ENCODE measurements around the gene AS3MT.

AS3MT gene

DNA sequence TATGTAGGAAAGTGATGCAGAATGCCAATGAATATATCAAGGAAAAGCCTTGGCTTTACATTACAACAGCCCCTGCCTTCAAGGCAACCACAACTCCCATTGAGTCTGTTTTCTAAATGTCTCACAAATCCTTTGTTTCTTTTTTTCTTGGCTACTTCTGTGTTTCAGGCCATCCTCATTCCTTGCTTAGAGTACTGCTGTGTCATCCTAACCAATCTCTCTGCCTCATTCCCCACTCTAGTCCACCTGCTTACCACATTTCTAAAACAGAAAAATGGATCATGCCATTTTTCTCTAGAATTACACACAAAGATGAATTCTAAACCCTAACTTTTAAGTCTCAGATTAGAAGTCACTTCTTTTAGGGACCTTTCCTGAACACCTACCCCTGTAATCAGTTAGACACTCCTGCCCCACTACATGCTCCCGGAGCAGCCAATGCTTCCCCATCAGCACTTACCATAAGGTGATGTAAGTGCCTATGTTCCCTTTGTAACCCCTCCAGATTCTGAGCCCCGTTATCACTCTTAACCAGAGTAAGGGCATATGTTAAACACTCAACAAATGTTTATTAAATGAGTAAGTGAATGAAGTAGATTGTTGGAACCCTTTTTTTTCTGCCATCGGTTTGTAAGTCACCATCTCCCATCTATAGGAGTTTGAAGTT, 12.4 kb upstream of the AS3MT start:
- no peak for DNase-seq

GRCh38 chr10:102859911-102860310, 9.4 kb upstream of the AS3MT start:
- DNase-seq = no peak

DNA sequence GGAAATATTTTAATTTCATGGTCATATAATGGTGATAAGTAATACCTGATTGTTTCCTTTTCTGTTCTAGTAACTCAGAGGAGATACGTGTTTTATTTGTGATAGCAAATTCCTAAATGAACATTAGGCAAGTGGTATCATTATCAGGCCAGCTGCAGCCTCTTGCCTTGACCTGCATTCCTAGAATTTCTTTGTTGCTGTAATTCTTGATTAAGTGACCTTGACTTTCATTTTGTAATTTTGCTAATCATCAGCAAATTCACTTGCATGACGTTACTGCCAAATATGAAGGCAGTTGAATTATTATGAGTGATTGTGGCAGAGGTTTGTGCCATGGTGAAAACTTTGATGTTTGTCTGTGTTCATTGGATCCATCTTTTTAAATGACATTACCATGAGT, 5.6 kb upstream of the AS3MT start:
- no peak for DNase-seq

- DNase-seq = no peak
These were observed 3.6 kb upstream of the AS3MT start for GRCh38 chr10:102865620-102866019.

GRCh38 chr10:102868911-102869257, 386 bp upstream of the AS3MT start:
- DNase-seq = peak in 1 of 3 donors; percentile 15

DNA sequence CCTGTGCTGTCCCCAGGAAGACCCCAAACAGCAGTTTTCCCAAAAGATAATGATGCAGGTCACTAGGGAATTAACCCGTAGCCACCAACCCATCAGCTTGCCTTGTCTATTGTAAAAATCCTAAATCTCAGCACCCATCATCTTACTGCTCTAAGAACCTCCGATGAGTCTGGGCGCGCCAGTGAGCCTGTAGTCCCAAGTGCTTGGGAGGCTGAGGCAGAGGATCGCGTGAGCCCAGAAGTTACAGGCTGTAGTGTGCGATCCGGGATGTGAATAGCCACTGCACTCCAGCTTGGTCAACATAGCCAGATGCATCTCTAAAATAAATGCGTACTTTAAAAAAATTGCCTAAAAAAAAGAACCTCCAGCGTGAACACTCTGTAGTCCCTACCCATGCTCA, 951 bp downstream of the AS3MT start:
- DNase-seq = no peak

DNA sequence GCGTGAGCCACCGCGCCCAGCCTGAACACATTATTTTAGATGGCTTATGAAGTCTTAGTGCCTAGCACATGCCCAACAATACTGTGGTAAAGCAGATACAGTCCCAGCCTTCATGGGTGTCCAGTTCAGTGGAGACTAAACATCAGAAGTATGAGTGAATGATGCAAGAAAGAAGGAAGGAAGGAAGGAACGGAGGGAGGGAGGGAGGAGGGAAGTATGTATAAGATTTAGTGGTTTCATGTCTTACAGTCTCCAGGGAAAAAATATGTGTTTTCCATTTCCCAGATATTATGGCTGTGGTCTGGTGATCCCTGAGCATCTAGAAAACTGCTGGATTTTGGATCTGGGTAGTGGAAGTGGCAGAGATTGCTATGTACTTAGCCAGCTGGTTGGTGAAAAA, 2.9 kb downstream of the AS3MT start:
- DNase-seq = no peak

GRCh38 chr10:102876747-102877153, 7.5 kb downstream of the AS3MT start:
- no peak for DNase-seq

DNA sequence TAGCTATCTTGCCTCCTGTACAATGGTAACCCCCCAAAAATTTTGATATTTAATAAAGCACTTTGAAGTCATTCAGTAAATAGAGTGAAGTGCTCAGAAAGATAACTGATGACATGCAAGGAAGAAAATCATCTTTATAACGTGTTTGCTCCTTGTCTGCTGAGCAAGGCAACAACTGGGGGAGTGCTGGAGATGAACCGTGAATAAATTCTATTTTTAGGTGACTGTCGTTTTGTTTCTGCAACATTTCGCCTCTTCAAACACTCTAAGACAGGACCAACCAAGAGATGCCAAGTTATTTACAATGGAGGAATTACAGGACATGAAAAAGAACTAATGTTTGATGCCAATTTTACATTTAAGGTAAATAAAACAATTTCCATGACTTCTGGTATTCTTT, 9.4 kb downstream of the AS3MT start:
- DNase-seq = no peak

DNA sequence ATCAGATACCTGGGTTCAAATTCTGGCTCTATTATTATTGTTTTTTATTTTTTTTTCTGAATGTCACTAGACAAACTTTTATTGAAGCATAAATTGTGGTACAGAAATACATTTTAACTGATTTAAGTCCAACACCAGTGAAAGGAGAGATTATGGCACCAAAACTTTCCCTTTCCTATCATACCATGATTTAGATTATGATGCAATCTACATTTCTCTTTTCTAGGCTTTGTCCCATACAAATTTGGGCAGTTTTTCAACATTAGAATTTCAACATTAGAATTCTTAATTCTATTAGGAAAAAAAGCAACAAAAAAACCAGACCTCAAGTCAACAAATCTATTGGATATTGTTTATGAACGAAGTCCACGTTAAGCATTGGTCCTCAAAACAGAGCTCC, 11.0 kb downstream of the AS3MT start:
- no peak for DNase-seq

GRCh38 chr10:102888048-102888447, 18.8 kb downstream of the AS3MT start:
- DNase-seq = no peak

- DNase-seq = no peak
These were observed 25.4 kb downstream of the AS3MT start for GRCh38 chr10:102894466-102895213.

DNA sequence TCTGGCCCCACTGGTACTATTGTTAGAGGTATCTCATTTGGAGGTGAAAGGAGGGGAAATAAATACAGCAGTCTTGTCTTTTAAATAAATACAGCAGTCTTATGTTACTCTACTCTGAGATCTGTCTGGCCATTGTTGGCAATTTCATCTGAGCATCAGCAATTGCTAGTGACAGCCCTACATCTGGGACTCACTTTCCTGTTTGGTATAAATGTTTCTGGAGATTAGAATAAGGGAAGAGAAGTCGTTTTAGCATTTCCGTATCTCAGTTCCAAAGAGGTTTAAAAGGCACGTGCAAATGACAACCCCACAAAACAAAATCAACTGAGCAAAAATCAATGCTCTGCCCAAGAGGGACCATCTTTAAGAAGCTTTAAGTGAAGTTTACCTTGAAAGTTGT, 30.7 kb downstream of the AS3MT start:
- DNase-seq = no peak

DNA sequence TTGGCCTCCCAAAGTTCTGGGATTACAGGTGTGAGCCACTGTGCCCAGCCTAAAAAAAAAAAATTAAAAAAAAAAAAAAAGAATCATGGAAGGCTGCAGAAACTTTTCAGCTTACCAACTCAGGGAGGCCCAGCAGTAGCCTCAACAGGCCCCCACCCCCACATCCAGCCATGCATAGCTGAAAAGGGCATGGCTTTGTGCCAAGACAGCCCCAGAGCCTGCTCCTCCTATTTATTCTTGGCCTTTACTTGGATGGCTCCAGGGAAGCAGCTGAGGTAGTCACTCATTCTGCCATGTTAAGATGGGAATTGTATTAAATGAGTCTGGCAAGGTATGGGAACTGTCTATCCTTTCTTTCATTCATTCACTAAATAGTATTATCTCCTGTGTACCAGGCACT, 35.1 kb downstream of the AS3MT start:
- DNase-seq = no peak

DNA sequence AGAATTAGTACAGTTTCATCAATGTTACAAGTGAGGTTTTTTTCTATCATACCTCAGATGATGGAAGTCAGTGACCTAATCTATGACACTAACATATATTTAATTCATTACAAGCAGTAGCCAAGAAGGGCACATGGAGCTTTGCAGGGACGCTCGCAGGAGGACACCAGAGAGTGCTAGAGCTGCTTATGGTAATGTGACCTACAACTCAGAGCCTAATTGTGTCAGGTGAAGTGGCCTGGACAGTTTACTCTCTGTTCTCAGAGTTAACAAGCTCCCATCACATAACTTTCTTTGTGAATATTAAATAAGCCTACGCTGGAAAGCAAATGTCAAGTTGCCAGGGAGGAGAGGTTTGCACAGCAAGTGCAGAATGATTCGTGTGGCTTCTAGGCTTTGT, 37.2 kb downstream of the AS3MT start:
- DNase-seq = no peak

DNA sequence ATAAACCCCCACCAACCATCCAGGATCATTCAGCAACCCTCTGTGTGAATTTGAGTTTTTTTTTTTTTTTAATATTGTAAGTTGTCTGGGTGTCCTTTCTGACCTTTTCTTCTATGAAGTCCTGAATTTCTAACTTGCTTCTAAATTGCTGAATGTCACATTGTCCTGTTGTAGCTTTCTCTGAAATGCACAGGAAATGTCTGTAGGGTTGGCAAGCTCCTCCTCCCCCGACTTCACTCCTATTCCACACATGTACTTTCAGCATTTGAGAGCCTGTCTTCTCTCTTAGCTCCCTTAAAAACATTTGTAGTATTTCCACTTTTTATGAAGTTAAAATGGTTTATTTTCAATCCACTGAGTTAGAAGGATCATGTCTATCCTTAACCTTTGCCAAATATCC, 45.5 kb downstream of the AS3MT start:
- no peak for DNase-seq

- DNase-seq = no peak
These were observed 46.9 kb downstream of the AS3MT start for GRCh38 chr10:102916173-102916572.

DNA sequence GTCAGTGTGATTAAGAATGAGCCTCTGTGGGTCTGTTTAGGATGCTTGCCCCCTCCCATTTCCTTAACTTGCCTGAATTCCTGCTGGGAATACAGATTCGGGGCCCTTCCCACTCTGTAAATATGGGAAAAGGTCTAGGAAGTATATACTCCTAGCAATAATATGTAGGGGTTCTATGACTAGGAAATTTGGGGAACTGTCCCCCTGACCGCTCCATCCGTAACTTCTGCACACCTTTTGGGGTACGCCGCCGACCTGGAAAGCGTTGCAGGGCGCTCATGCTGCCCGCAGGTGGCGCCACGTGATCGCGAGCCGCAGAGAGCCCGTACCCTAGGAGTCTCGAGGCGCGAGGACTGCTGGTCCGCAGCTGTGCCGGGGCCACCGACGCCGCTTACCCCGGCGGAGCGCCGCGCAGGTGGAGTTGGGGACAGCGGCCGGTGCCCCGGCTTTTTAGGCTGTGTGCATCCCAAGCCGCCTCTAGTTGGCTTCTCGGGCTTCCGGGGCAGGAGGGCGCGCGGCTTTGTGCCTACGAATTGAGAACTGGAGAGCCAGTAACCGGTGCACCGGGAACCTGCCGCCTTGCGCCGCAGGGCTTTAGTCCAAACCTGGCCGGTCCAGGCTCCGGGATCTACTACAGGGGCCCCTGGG, 48.2 kb downstream of the AS3MT start:
- peak; percentile 70 to 86 (median 83) for DNase-seq

DNA sequence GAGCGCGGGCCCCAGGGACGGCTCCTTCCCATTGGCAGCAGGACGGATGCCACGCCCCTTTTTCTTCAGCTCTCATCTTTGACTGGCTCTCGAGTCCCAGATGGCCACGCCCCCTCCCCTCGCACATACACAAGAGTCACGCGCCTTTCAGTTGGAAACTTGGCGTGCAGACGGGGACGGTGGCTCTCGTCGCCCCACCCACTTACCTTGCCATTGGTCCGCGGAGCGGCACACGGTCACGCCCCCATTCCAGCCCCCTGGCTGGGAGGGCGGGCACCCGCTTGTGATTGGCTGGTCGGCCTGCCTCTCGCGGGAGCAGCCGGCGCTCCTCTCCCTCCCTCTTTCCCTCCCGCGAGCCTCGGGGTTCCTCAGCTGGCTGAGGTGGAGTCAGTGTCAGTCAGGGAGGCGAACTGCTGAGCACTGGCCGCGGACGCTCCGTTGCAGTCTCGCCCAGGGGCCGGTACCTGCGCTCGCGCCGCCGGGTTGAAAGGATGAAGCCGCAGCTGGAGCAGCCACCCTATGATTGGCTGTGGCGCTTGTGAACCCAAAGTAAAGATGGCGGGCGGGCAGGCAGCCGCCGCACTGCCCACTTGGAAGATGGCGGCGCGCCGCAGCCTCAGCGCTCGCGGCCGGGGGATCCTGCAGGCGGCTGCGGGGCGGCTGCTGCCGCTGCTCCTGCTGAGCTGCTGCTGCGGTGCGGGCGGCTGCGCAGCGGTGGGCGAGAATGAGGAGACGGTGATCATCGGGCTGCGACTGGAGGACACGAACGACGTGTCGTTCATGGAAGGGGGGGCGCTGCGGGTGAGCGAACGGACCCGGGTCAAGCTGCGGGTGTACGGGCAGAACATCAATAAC, 48.9 kb downstream of the AS3MT start, which contains the start of gene CNNM2:
TSS of gene CNNM2 (plus strand) at position 333 of the 855 bp plus-strand sequence. CDS start at position 520, 187 bp downstream.
- DNase-seq = peak; percentile 100

GRCh38 chr10:102918817-102919245, 49.6 kb downstream of the AS3MT start:
- DNase-seq = no peak

- no peak for DNase-seq
These were observed 50.1 kb downstream of the AS3MT start for GRCh38 chr10:102919246-102919959.

DNA sequence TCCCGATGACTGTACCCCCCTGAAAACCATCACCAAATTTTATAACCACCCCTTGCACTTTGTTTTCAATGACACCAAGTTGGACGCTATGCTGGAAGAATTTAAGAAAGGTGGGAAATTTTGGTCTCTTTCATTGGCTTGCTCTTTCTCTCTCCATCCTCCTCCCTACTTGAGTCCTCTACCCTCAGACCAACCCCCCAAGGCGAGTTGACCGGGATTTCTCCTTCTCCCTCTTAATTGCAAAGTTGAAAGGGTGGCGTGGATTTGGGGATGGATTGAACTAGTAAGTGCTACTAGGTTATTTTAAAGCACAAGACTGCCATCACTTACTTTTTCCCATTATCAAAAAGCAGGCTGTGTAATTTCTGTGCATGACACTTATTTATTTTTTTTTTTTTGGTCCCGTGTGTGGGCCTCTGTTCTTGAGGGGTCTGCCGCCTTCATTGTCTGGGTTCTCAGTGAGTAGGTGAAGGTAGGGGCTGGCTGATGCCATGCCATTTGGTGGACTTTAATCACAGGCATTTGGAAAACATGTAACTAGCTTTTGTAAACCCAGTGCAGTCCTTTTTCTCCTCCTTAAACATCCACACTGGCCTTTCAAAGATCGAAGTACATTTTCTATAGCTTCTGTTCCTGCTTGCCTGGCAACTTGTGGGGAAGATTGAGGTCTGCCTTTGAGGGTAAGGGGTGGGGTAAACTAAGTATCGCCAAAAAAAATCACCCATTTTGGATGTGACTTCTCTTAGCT, 50.9 kb downstream of the AS3MT start:
- DNase-seq = no peak

Data from suppressor macrophage treated with lipopolysaccharide for 1 hour (primary cell).